Measurements from ENCODE around the gene MSANTD3. TPM values are rescaled to one million over a fixed set of nuclear protein-coding genes. Genes with fewer than 3 reads are reported as not detected.

Gene MSANTD3
- total and polyA plus RNA-seq, 8 donors, result 1.2 to 121 (median 17.4) TPM

GRCh38 chr9:100441911-100442361, 15.0 kb downstream of the MSANTD3 start:
- H3K36me3 ChIP-seq, result peaks cover 5 to 24% (median 17%) of the 10 kb centered on the region in 4 donors
- H3K9me3 ChIP-seq, result no peaks in the 10 kb centered on the region
- TF ChIP-seq POLR2A (IDR thresholded peaks at IDR 0.05) (no peak), EP300 (IDR thresholded peaks at IDR 0.05) (no peak), CTCF (IDR thresholded peaks at IDR 0.05) (no peak), POLR2AphosphoS5 (IDR thresholded peaks at IDR 0.05) (no peak)
- H3K4me3 ChIP-seq, result no peak overlapping the region
- intact Hi-C loops (cut with DNase I; ENCODE audit: low total_unique reads), result no loop called here
- H3K27ac ChIP-seq, result no peak overlapping the region
- H3K4me1 ChIP-seq, result peaks cover 0 to under 1% (median 0%) of the 10 kb centered on the region in 4 donors
- peak in 1 of 2 donors; percentile 16 for DNase-seq
- no peaks in the 10 kb centered on the region for H3K27me3 ChIP-seq
- WGBS, 5 donors, result 74 to 91% (median 90%) methylated on average over 19 of the region's 19 CpGs

- no peaks in the 10 kb centered on the region for H3K9me3 ChIP-seq
- H3K4me3 ChIP-seq, result no peak overlapping the region
- no peak for DNase-seq
- TF ChIP-seq EP300 (IDR thresholded peaks at IDR 0.05) (no peak), POLR2AphosphoS5 (IDR thresholded peaks at IDR 0.05) (no peak), POLR2A (IDR thresholded peaks at IDR 0.05) (no peak), CTCF (IDR thresholded peaks at IDR 0.05) (no peak)
- H3K4me1 ChIP-seq, result no peaks in the 10 kb centered on the region
- intact Hi-C loops (cut with DNase I; ENCODE audit: low total_unique reads), result no loop called here
- H3K36me3 ChIP-seq, result peaks cover 5 to 25% (median 21%) of the 10 kb centered on the region in 4 donors
- H3K27ac ChIP-seq, result no peak overlapping the region
- no peaks in the 10 kb centered on the region for H3K27me3 ChIP-seq
- 48 to 67% (median 60%) methylated on average over 4 of the region's 4 CpGs for WGBS, 5 donors
Measured at GRCh38 chr9:100443781-100444768, 17.1 kb downstream of the MSANTD3 start.

DNA sequence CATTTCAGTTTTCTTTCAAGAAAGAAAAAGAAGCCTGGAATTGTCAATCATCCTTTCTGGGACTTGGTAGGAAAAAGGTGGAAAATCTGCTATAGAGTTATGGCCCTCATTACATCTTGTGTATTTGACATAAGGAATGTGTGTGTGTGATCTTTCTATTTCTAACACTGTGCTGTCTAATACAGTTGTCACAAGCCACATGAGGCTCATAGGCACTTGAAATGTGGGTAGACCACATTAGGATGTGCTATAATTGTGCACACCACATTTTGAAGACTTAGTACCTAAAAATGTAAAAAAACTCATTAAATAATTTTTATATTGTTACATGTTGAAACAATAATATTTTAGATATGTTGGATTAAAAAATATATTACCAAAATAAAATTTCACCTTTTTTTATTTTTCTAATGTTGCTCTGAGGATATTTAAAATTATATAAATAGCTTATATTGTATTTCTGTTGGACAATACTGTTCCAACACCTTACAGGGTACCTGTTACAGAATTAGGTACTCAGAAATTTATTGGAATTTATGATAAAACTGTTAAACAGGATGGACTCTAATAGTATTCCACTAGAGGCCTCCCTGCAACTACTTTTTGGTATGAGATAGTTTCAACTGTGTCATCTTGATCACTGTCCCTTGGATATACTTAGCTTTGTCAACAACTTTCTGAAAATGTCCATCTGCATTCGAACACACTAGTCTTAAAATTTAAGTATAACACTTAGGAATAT, 18.4 kb downstream of the MSANTD3 start:
- intact Hi-C loops (cut with DNase I; ENCODE audit: low total_unique reads), result no loop called here
- H3K4me1 ChIP-seq, result no peaks in the 10 kb centered on the region
- no peak overlapping the region for H3K27ac ChIP-seq
- H3K36me3 ChIP-seq, result peaks cover 5 to 26% (median 21%) of the 10 kb centered on the region in 4 donors
- no peaks in the 10 kb centered on the region for H3K27me3 ChIP-seq
- no peaks in the 10 kb centered on the region for H3K9me3 ChIP-seq
- no peak for DNase-seq
- TF ChIP-seq POLR2A (IDR thresholded peaks at IDR 0.05) (no peak), POLR2AphosphoS5 (IDR thresholded peaks at IDR 0.05) (no peak), CTCF (IDR thresholded peaks at IDR 0.05) (no peak), EP300 (IDR thresholded peaks at IDR 0.05) (no peak)
- 63 to 98% (median 95%) methylated on average over 1 of the region's 1 CpG for WGBS, 5 donors
- no peak overlapping the region for H3K4me3 ChIP-seq

- Histone ChIP-seq H3K36me3 (peaks cover 5 to 32% (median 27%) of the 10 kb centered on the region in 4 donors), H3K9me3 (no peaks in the 10 kb centered on the region), H3K4me3 (no peak overlapping the region), H3K27me3 (no peaks in the 10 kb centered on the region), H3K27ac (no peak overlapping the region), H3K4me1 (no peaks in the 10 kb centered on the region)
- intact Hi-C loops (cut with DNase I; ENCODE audit: low total_unique reads), result no loop called here
- no peak for DNase-seq
- TF ChIP-seq POLR2A (IDR thresholded peaks at IDR 0.05) (no peak), CTCF (IDR thresholded peaks at IDR 0.05) (no peak), POLR2AphosphoS5 (IDR thresholded peaks at IDR 0.05) (no peak), EP300 (IDR thresholded peaks at IDR 0.05) (no peak)
- 91 to 96% (median 94%) methylated on average over 5 of the region's 5 CpGs for WGBS, 5 donors
Measured at GRCh38 chr9:100445903-100446549, 19.1 kb downstream of the MSANTD3 start.
